Nephron progenitor cell (in vitro differentiated cells): ENCODE measurements around the gene ATF7.
A peak's percentile ranks its signal among the peaks of the same experiment; 100 is the strongest.

Experiments
- DNase-seq: peaks from one replicate; pipeline ENCODE4 v3.0.0; 2021
- H3K27ac Mint-ChIP-seq: 2 replicates; pipeline ENCODE4 v1.8.0; 2021; ENCODE audit warnings: mild to moderate bottlenecking, moderate library complexity, mixed read lengths
- H3K27me3 Mint-ChIP-seq: 2 replicates; pipeline ENCODE4 v1.8.0; 2021; ENCODE audit warnings: mild to moderate bottlenecking, low read depth, mixed read lengths; ENCODE audit not compliant: poor library complexity
- H3K36me3 Mint-ChIP-seq: 2 replicates; pipeline ENCODE4 v1.8.0; 2021; ENCODE audit warnings: low read depth, mixed read lengths
- H3K4me1 Mint-ChIP-seq: 2 replicates; pipeline ENCODE4 v1.8.0; 2021; ENCODE audit warnings: mixed read lengths
- H3K4me3 Mint-ChIP-seq: 2 replicates; pipeline ENCODE4 v1.8.0; 2021; ENCODE audit warnings: mild to moderate bottlenecking, moderate library complexity, mixed read lengths
- H3K9me3 Mint-ChIP-seq: 2 replicates; pipeline ENCODE4 v1.8.0; 2021; ENCODE audit warnings: mild to moderate bottlenecking, moderate library complexity, mixed read lengths
- CTCF ChIP-seq: fragments of 200-600 bp; sonication (generic); IDR thresholded peaks from 2 replicates; pipeline ENCODE4 v1.5.0; 2021; ENCODE audit warnings: antibody characterized with exemption

Gene ATF7

GRCh38 chr12:53474077-53474476 lies 152.1 kb downstream of the ATF7 start:
- no peak for TF ChIP-seq CTCF
- Mint-ChIP-seq H3K36me3 (peaks cover 72% of the 10 kb centered on the region), H3K27ac (peak overlapping the region; percentile 86)

GRCh38 chr12:53472056-53472582 lies 154.1 kb downstream of the ATF7 start:
- TF ChIP-seq CTCF, result no peak
- no peaks in the 10 kb centered on the region for H3K27me3 Mint-ChIP-seq
- H3K36me3 Mint-ChIP-seq, result peaks cover 81% of the 10 kb centered on the region
- H3K27ac Mint-ChIP-seq, result peak overlapping the region; percentile 77
- DNase-seq, result no peak
- H3K4me1 Mint-ChIP-seq, result peaks cover 49% of the 10 kb centered on the region
- H3K4me3 Mint-ChIP-seq, result no peak overlapping the region
- H3K9me3 Mint-ChIP-seq, result no peaks in the 10 kb centered on the region

More at GRCh38 chr12:53474077-53474476, 152.1 kb downstream of the ATF7 start:
- H3K27me3 Mint-ChIP-seq, result no peaks in the 10 kb centered on the region
- no peak for DNase-seq
- no peak overlapping the region for H3K4me3 Mint-ChIP-seq
- no peaks in the 10 kb centered on the region for H3K9me3 Mint-ChIP-seq
- peaks cover 49% of the 10 kb centered on the region for H3K4me1 Mint-ChIP-seq

GRCh38 chr12:53468282-53468681 lies 157.9 kb downstream of the ATF7 start:
- no peak for DNase-seq
- Mint-ChIP-seq H3K27ac (peak overlapping the region; percentile 87), H3K4me1 (peaks cover 36% of the 10 kb centered on the region), H3K36me3 (peaks cover 71% of the 10 kb centered on the region), H3K9me3 (no peaks in the 10 kb centered on the region), H3K27me3 (no peaks in the 10 kb centered on the region), H3K4me3 (no peak overlapping the region)
- TF ChIP-seq CTCF, result no peak

GRCh38 chr12:53467880-53468279 lies 158.3 kb downstream of the ATF7 start:
- no peak for TF ChIP-seq CTCF
- no peaks in the 10 kb centered on the region for H3K27me3 Mint-ChIP-seq
- no peaks in the 10 kb centered on the region for H3K9me3 Mint-ChIP-seq
- H3K4me1 Mint-ChIP-seq, result peaks cover 36% of the 10 kb centered on the region
- H3K36me3 Mint-ChIP-seq, result peaks cover 73% of the 10 kb centered on the region
- H3K4me3 Mint-ChIP-seq, result no peak overlapping the region
- DNase-seq, result no peak
- H3K27ac Mint-ChIP-seq, result peak overlapping the region; percentile 23

- Mint-ChIP-seq H3K4me1 (peaks cover 33% of the 10 kb centered on the region), H3K27me3 (no peaks in the 10 kb centered on the region), H3K4me3 (no peak overlapping the region), H3K9me3 (no peaks in the 10 kb centered on the region), H3K36me3 (peaks cover 74% of the 10 kb centered on the region), H3K27ac (peak overlapping the region; percentile 95)
- no peak for DNase-seq
- no peak for TF ChIP-seq CTCF
Observed at GRCh38 chr12:53467082-53467481, 159.1 kb downstream of the ATF7 start.

- Mint-ChIP-seq H3K9me3 (no peaks in the 10 kb centered on the region), H3K27me3 (no peaks in the 10 kb centered on the region), H3K36me3 (peaks cover 74% of the 10 kb centered on the region), H3K4me3 (no peak overlapping the region), H3K27ac (peak overlapping the region; percentile 95), H3K4me1 (peaks cover 30% of the 10 kb centered on the region)
- no peak for DNase-seq
- no peak for TF ChIP-seq CTCF
Observed at GRCh38 chr12:53466640-53467039, 159.5 kb downstream of the ATF7 start.
